GM23338 (cell line): ENCODE measurements around the gene LGR5. TPM values are rescaled to one million over a fixed set of nuclear protein-coding genes. Genes with fewer than 3 reads are reported as not detected.

ENCODE experiments used
- ATAC-seq: fragments of 200-7000 bp; cut with Tn5 transposase; 3 replicates; pipeline ENCODE4 v1.9.1; 2020
- DNase-seq: peaks from one replicate; pipeline ENCODE4 v3.0.0-alpha.2; 2015; ENCODE audit warnings: low spot score
- H2AFZ ChIP-seq: fragments of 200-600 bp; sonication (generic); 2 replicates; pipeline ENCODE4 v1.8.0; 2016; ENCODE audit warnings: antibody characterized with exemption, mild to moderate bottlenecking, moderate library complexity
- H3F3A ChIP-seq: fragments of 200-600 bp; sonication (generic); replicated peaks from 2 replicates; pipeline ENCODE4 v1.8.0; 2017; ENCODE audit warnings: antibody characterized with exemption, mixed run types, low read depth
- H3K27ac ChIP-seq: fragments of 200-600 bp; sonication (generic); 2 replicates; pipeline ENCODE4 v1.6.1; 2016; ENCODE audit warnings: low read depth
- H3K27me3 ChIP-seq: fragments of 200-600 bp; sonication (generic); 2 replicates; pipeline ENCODE4 v1.8.0; 2016; ENCODE audit warnings: mild to moderate bottlenecking, mixed run types, moderate library complexity; ENCODE audit not compliant: insufficient read depth
- H3K36me3 ChIP-seq: fragments of 200-600 bp; sonication (generic); 2 replicates; pipeline ENCODE4 v1.8.0; 2016; ENCODE audit warnings: mild to moderate bottlenecking; ENCODE audit not compliant: insufficient read depth
- H3K4me1 ChIP-seq: fragments of 200-600 bp; sonication (generic); 2 replicates; pipeline ENCODE4 v1.8.0; 2016; ENCODE audit warnings: mild to moderate bottlenecking, moderate library complexity; ENCODE audit not compliant: insufficient read depth
- H3K4me2 ChIP-seq: fragments of 200-600 bp; sonication (generic); 2 replicates; pipeline ENCODE4 v1.7.1; 2017; ENCODE audit warnings: mixed run types
- H3K4me3 ChIP-seq: fragments of 200-600 bp; sonication (generic); 2 replicates; pipeline ENCODE4 v1.6.1; 2016; ENCODE audit warnings: mixed run types
- H3K79me2 ChIP-seq: fragments of 200-600 bp; sonication (generic); replicated peaks from 2 replicates; pipeline ENCODE4 v1.8.0; 2017; ENCODE audit warnings: mild to moderate bottlenecking; ENCODE audit not compliant: insufficient read depth
- H3K9me2 ChIP-seq: fragments of 200-600 bp; sonication (generic); 2 replicates; pipeline ENCODE4 v1.8.0; 2017; ENCODE audit not compliant: insufficient read depth
- H4K20me1 ChIP-seq: fragments of 200-600 bp; sonication (generic); replicated peaks from 2 replicates; pipeline ENCODE4 v1.8.0; 2017; ENCODE audit warnings: mild to moderate bottlenecking; ENCODE audit not compliant: insufficient read depth
- H3K27ac Mint-ChIP-seq: 2 replicates; pipeline ENCODE4 v1.8.0; 2020; ENCODE audit warnings: inconsistent platforms, mild to moderate bottlenecking, moderate library complexity, mixed read lengths
- H3K27me3 Mint-ChIP-seq: 3 replicates; pipeline ENCODE4 v1.8.0; 2022; ENCODE audit warnings: low read depth, mild to moderate bottlenecking, moderate library complexity, mixed read lengths, inconsistent platforms; ENCODE audit not compliant: insufficient read depth, poor library complexity
- H3K36me3 Mint-ChIP-seq: 3 replicates; pipeline ENCODE4 v1.8.0; 2021; ENCODE audit warnings: low read depth, mild to moderate bottlenecking, inconsistent platforms, moderate library complexity, mixed read lengths
- H3K4me1 Mint-ChIP-seq: 3 replicates; pipeline ENCODE4 v1.8.0; 2020; ENCODE audit warnings: mild to moderate bottlenecking, inconsistent platforms, mixed read lengths
- H3K4me3 Mint-ChIP-seq: 3 replicates; pipeline ENCODE4 v1.8.0; 2021; ENCODE audit warnings: moderate library complexity, mild to moderate bottlenecking, inconsistent platforms, mixed read lengths
- H3K9me3 Mint-ChIP-seq: 3 replicates; pipeline ENCODE4 v1.8.0; 2020; ENCODE audit warnings: moderate library complexity, mild to moderate bottlenecking, inconsistent platforms, mixed read lengths
- CREB1 ChIP-seq: fragments of 250-450 bp; sonication (Bioruptor Pico); IDR thresholded peaks from 2 replicates; pipeline ENCODE4 v1.5.0; 2020; ENCODE audit warnings: low read depth, mild to moderate bottlenecking, moderate library complexity
- EZH2 ChIP-seq: fragments of 200-600 bp; sonication (generic); IDR thresholded peaks from one replicate; pipeline ENCODE4 v1.8.0; 2017; ENCODE audit warnings: antibody characterized with exemption, mild to moderate bottlenecking, low read depth; ENCODE audit not compliant: unreplicated experiment
- EZH2phosphoT487 ChIP-seq: fragments of 200-600 bp; sonication (generic); IDR thresholded peaks from one replicate; pipeline ENCODE4 v1.8.1; 2018; ENCODE audit warnings: antibody characterized with exemption; ENCODE audit not compliant: unreplicated experiment
- JUNB ChIP-seq: IDR thresholded peaks from one replicate; pipeline ENCODE4 v1.6.1; 2016; ENCODE audit warnings: antibody characterized with exemption; ENCODE audit not compliant: unreplicated experiment
- NANOG ChIP-seq: IDR thresholded peaks from 2 replicates; pipeline ENCODE4 v1.6.1; 2016; ENCODE audit warnings: antibody characterized with exemption, borderline replicate concordance
- POLR2AphosphoS5 ChIP-seq: IDR thresholded peaks from 2 replicates; pipeline ENCODE4 v1.6.1; 2016; ENCODE audit warnings: antibody characterized with exemption, low read depth
- STAT1 ChIP-seq: IDR thresholded peaks from one replicate; pipeline ENCODE4 v1.6.1; 2016; ENCODE audit warnings: antibody characterized with exemption; ENCODE audit not compliant: unreplicated experiment
- ZNF114 ChIP-seq: fragments of 250-450 bp; sonication (Bioruptor Pico); IDR thresholded peaks from 2 replicates; pipeline ENCODE4 v1.5.0; 2020; ENCODE audit warnings: mild to moderate bottlenecking, moderate library complexity
- ZNF331 ChIP-seq: fragments of 250-450 bp; sonication (Bioruptor Pico); IDR thresholded peaks from 2 replicates; pipeline ENCODE4 v1.5.0; 2020; ENCODE audit warnings: low read depth, mild to moderate bottlenecking, moderate library complexity
- polyA plus RNA-seq: library from polyadenylated mRNA; unstranded; fragments of >200 nt; fragmentation: Nextera tagmentation; extraction: Ambion mirVana; gene quantifications from 2 replicates; pipeline ENCODE4 v1.2.1, GENCODE V29; 2016
- total RNA-seq: library from RNA; depleted of rRNA; stranded (reverse); fragments of >200 nt; shearing (Covaris generic); gene quantifications from 2 replicates; pipeline ENCODE4 v1.2.3, GENCODE V29; 2014
- TF ChIP-seq, protein P1 (sequence below): IDR thresholded peaks from 2 replicates; pipeline ENCODE4 v1.6.1; 2016; ENCODE audit warnings: antibody characterized with exemption
- TF ChIP-seq, protein P2 (sequence below), 2 experiments: fragments of 200-600 bp in 1 of 2; sonication (generic) in 1 of 2; conservative IDR thresholded peaks; 2 replicates each; pipeline versions ENCODE4 v1.5.1 to v1.6.1; 2016 to 2017; ENCODE audit warnings: antibody characterized with exemption in 2 of 2, low read depth in 2 of 2, mild to moderate bottlenecking in 2 of 2, moderate library complexity in 1 of 2
- TF ChIP-seq, protein P3 (sequence below): fragments of 250-450 bp; sonication (Bioruptor Pico); IDR thresholded peaks from 2 replicates; pipeline ENCODE4 v1.5.0; 2020; ENCODE audit warnings: mild to moderate bottlenecking, moderate library complexity
- TF ChIP-seq, protein P4 (sequence below): IDR thresholded peaks from one replicate; pipeline ENCODE4 v1.6.1; 2018; ENCODE audit warnings: antibody characterized with exemption; ENCODE audit not compliant: unreplicated experiment

The LGR5 gene
- total and polyA plus RNA-seq, 2 experiments from 2014 or later, result 0.17 to 0.26 TPM

DNA sequence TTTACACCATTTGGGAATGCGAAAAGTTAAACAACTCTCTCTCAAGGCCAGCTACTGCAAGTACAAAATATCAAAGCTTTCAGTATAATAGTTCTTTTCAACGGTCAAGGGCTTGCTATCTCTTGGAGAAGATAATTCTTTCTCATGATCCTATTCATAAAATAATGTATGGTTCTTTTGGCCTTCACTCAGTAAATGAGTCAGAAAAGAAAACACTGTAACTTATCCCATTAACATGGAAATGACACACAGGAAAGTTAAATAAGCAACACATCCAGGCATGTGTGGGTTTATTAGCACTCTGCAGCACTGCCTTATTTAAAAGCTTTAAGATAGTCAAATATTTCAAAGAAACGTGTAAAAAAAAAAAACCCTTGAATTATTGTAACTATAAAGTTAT lies 187.2 kb downstream of the LGR5 start:
- Histone ChIP-seq H3K9me2 (no peaks in the 10 kb centered on the region), H3K27ac (no peak overlapping the region), H2AFZ (no peak overlapping the region), H3K4me1 (no peaks in the 10 kb centered on the region), H3K27me3 (no peaks in the 10 kb centered on the region), H3F3A (no peaks in the 10 kb centered on the region), H3K79me2 (no peaks in the 10 kb centered on the region), H3K36me3 (peaks cover 57% of the 10 kb centered on the region), H3K4me3 (no peak overlapping the region), H4K20me1 (no peaks in the 10 kb centered on the region), H3K4me2 (no peak overlapping the region)
- Mint-ChIP-seq H3K4me1 (peaks cover 1% of the 10 kb centered on the region; the same call in 2 of the 3 replicates), H3K27me3 (no peaks in the 10 kb centered on the region), H3K9me3 (no peaks in the 10 kb centered on the region), H3K27ac (no peak overlapping the region), H3K4me3 (no peak overlapping the region), H3K36me3 (peaks cover 71% of the 10 kb centered on the region)
- no peak for ATAC-seq
- no peak for DNase-seq
- TF ChIP-seq, protein P1, sequence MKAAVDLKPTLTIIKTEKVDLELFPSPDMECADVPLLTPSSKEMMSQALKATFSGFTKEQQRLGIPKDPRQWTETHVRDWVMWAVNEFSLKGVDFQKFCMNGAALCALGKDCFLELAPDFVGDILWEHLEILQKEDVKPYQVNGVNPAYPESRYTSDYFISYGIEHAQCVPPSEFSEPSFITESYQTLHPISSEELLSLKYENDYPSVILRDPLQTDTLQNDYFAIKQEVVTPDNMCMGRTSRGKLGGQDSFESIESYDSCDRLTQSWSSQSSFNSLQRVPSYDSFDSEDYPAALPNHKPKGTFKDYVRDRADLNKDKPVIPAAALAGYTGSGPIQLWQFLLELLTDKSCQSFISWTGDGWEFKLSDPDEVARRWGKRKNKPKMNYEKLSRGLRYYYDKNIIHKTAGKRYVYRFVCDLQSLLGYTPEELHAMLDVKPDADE, result no peak
- TF ChIP-seq, protein P2, sequence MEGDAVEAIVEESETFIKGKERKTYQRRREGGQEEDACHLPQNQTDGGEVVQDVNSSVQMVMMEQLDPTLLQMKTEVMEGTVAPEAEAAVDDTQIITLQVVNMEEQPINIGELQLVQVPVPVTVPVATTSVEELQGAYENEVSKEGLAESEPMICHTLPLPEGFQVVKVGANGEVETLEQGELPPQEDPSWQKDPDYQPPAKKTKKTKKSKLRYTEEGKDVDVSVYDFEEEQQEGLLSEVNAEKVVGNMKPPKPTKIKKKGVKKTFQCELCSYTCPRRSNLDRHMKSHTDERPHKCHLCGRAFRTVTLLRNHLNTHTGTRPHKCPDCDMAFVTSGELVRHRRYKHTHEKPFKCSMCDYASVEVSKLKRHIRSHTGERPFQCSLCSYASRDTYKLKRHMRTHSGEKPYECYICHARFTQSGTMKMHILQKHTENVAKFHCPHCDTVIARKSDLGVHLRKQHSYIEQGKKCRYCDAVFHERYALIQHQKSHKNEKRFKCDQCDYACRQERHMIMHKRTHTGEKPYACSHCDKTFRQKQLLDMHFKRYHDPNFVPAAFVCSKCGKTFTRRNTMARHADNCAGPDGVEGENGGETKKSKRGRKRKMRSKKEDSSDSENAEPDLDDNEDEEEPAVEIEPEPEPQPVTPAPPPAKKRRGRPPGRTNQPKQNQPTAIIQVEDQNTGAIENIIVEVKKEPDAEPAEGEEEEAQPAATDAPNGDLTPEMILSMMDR (conservative IDR thresholded peaks at IDR 0.05; ENCODE audit: low read depth in 2 of 2), result no peak
- TF ChIP-seq EZH2phosphoT487 (no peak), ZNF331 (CRISPR knock-in tag) (no peak), JUNB (no peak), ZNF114 (CRISPR knock-in tag) (no peak), CREB1 (no peak), NANOG (no peak), EZH2 (no peak), POLR2AphosphoS5 (no peak), STAT1 (no peak)
- TF ChIP-seq, protein P3, sequence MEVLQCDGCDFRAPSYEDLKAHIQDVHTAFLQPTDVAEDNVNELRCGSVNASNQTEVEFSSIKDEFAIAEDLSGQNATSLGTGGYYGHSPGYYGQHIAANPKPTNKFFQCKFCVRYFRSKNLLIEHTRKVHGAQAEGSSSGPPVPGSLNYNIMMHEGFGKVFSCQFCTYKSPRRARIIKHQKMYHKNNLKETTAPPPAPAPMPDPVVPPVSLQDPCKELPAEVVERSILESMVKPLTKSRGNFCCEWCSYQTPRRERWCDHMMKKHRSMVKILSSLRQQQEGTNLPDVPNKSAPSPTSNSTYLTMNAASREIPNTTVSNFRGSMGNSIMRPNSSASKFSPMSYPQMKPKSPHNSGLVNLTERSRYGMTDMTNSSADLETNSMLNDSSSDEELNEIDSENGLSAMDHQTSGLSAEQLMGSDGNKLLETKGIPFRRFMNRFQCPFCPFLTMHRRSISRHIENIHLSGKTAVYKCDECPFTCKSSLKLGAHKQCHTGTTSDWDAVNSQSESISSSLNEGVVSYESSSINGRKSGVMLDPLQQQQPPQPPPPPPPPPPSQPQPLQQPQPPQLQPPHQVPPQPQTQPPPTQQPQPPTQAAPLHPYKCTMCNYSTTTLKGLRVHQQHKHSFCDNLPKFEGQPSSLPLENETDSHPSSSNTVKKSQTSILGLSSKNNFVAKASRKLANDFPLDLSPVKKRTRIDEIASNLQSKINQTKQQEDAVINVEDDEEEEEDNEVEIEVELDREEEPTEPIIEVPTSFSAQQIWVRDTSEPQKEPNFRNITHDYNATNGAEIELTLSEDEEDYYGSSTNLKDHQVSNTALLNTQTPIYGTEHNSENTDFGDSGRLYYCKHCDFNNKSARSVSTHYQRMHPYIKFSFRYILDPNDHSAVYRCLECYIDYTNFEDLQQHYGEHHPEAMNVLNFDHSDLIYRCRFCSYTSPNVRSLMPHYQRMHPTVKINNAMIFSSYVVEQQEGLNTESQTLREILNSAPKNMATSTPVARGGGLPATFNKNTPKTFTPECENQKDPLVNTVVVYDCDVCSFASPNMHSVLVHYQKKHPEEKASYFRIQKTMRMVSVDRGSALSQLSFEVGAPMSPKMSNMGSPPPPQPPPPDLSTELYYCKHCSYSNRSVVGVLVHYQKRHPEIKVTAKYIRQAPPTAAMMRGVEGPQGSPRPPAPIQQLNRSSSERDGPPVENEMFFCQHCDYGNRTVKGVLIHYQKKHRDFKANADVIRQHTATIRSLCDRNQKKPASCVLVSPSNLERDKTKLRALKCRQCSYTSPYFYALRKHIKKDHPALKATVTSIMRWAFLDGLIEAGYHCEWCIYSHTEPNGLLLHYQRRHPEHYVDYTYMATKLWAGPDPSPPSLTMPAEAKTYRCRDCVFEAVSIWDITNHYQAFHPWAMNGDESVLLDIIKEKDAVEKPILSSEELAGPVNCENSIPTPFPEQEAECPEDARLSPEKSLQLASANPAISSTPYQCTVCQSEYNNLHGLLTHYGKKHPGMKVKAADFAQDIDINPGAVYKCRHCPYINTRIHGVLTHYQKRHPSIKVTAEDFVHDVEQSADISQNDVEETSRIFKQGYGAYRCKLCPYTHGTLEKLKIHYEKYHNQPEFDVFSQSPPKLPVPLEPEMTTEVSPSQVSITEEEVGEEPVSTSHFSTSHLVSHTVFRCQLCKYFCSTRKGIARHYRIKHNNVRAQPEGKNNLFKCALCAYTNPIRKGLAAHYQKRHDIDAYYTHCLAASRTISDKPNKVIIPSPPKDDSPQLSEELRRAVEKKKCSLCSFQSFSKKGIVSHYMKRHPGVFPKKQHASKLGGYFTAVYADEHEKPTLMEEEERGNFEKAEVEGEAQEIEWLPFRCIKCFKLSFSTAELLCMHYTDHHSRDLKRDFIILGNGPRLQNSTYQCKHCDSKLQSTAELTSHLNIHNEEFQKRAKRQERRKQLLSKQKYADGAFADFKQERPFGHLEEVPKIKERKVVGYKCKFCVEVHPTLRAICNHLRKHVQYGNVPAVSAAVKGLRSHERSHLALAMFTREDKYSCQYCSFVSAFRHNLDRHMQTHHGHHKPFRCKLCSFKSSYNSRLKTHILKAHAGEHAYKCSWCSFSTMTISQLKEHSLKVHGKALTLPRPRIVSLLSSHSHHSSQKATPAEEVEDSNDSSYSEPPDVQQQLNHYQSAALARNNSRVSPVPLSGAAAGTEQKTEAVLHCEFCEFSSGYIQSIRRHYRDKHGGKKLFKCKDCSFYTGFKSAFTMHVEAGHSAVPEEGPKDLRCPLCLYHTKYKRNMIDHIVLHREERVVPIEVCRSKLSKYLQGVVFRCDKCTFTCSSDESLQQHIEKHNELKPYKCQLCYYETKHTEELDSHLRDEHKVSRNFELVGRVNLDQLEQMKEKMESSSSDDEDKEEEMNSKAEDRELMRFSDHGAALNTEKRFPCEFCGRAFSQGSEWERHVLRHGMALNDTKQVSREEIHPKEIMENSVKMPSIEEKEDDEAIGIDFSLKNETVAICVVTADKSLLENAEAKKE (CRISPR knock-in tag), result no peak
- TF ChIP-seq, protein P4, sequence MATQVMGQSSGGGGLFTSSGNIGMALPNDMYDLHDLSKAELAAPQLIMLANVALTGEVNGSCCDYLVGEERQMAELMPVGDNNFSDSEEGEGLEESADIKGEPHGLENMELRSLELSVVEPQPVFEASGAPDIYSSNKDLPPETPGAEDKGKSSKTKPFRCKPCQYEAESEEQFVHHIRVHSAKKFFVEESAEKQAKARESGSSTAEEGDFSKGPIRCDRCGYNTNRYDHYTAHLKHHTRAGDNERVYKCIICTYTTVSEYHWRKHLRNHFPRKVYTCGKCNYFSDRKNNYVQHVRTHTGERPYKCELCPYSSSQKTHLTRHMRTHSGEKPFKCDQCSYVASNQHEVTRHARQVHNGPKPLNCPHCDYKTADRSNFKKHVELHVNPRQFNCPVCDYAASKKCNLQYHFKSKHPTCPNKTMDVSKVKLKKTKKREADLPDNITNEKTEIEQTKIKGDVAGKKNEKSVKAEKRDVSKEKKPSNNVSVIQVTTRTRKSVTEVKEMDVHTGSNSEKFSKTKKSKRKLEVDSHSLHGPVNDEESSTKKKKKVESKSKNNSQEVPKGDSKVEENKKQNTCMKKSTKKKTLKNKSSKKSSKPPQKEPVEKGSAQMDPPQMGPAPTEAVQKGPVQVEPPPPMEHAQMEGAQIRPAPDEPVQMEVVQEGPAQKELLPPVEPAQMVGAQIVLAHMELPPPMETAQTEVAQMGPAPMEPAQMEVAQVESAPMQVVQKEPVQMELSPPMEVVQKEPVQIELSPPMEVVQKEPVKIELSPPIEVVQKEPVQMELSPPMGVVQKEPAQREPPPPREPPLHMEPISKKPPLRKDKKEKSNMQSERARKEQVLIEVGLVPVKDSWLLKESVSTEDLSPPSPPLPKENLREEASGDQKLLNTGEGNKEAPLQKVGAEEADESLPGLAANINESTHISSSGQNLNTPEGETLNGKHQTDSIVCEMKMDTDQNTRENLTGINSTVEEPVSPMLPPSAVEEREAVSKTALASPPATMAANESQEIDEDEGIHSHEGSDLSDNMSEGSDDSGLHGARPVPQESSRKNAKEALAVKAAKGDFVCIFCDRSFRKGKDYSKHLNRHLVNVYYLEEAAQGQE, result no peak
